Panc1 (cell line): ENCODE data around the gene PRODH. TPM values are rescaled to one million over a fixed set of nuclear protein-coding genes. Genes with fewer than 3 reads are reported as not detected.
"Not testable (repeated sequence)": the region's sequence is repeated elsewhere in the genome, so short reads cannot be mapped to it uniquely, and the experiment has no call there.

Experiments
- ATAC-seq: fragments of 200-7000 bp; cut with Tn5 transposase; 2 replicates; pipeline ENCODE4 v1.9.1; 2020; ENCODE audit warnings: mild to moderate bottlenecking, moderate library complexity
- BruUV-seq: library from RNA; stranded (reverse); fragments of 400-500 nt; replicated peaks from 2 replicates; lab custom pipeline; 2021; lab: Mats Ljungman, UMichigan
- CTCF ChIA-PET: fragments of 300-600 bp; sonication (Branson Sonifier 250); formaldehyde crosslinking; loops from one replicate; lab custom pipeline; 2022; ENCODE audit warnings: antibody characterized with exemption; lab: Charles Lee
- POLR2A ChIA-PET: fragments of 300-600 bp; sonication (Branson Sonifier 250); formaldehyde crosslinking; loops from one replicate; lab custom pipeline; 2022; ENCODE audit warnings: antibody characterized with exemption; lab: Charles Lee
- DNase-seq: peaks from one replicate; pipeline ENCODE4 v3.0.0-alpha.2; 2010; ENCODE audit warnings: low read depth, low spot score
- H3K27ac ChIP-seq: 2 replicates; pipeline ENCODE4 v1.5.1; 2011; ENCODE audit warnings: mild to moderate bottlenecking, low read length, inconsistent platforms
- H3K27me3 ChIP-seq: fragments of 200-500 bp; sonication (Bioruptor generic); 2 replicates; pipeline ENCODE4 v1.6.0; 2014; ENCODE audit warnings: low read length, inconsistent platforms; ENCODE audit not compliant: control insufficient read depth, insufficient read depth
- H3K36me3 ChIP-seq: fragments of 200-500 bp; sonication (Bioruptor generic); 2 replicates; pipeline ENCODE4 v1.5.1; 2014; ENCODE audit warnings: inconsistent platforms, mild to moderate bottlenecking, low read length, moderate library complexity; ENCODE audit not compliant: control insufficient read depth, insufficient read depth
- H3K4me1 ChIP-seq: 2 replicates; pipeline ENCODE4 v1.5.1; 2011; ENCODE audit warnings: inconsistent platforms, mild to moderate bottlenecking, low read length, moderate library complexity; ENCODE audit not compliant: control insufficient read depth, insufficient read depth
- H3K4me3 ChIP-seq, 2 experiments: 2 replicates each; pipeline ENCODE4 v1.5.1; 2011 to 2012; ENCODE audit warnings: low read depth in 2 of 2, low read length in 2 of 2, mild to moderate bottlenecking in 2 of 2, inconsistent platforms in 1 of 2, moderate library complexity in 1 of 2
- H3K9me3 ChIP-seq: fragments of 200-500 bp; sonication (Bioruptor generic); 2 replicates; pipeline ENCODE4 v1.5.1; 2014; ENCODE audit warnings: low read depth, mild to moderate bottlenecking, inconsistent platforms, low read length, moderate library complexity; ENCODE audit not compliant: control insufficient read depth, insufficient read depth
- POLR2AphosphoS5 ChIP-seq: IDR thresholded peaks from 2 replicates; pipeline ENCODE4 v1.6.1; 2012; ENCODE audit warnings: mild to moderate bottlenecking, low read depth, low read length, moderate library complexity
- SIN3A ChIP-seq: IDR thresholded peaks from 2 replicates; pipeline ENCODE4 v1.6.1; 2012; ENCODE audit warnings: low read depth, mild to moderate bottlenecking, low read length, moderate library complexity, borderline replicate concordance; ENCODE audit not compliant: insufficient read depth
- TCF7L2 ChIP-seq: IDR thresholded peaks from 2 replicates; pipeline ENCODE4 v1.6.1; 2011; ENCODE audit warnings: mild to moderate bottlenecking, low read depth, low read length, inconsistent platforms
- in situ Hi-C: cut with HindIII; loops from 2 replicates; pipeline ENCODE4 v1.10.0; 2016; ENCODE audit warnings: low sequenced_read_pairs, low pct_unique_long_range_greater_than_20kb
- intact Hi-C: fragments of 100-400 bp; cut with micrococcal nuclease; formaldehyde crosslinking; loops from one replicate; pipeline ENCODE4 v1.10.0; 2022; ENCODE audit not compliant: unreplicated experiment
- total RNA-seq: library from RNA; stranded (reverse); gene quantifications from one replicate; pipeline ENCODE4 v1.2.1, GENCODE V29; 2021; ENCODE audit not compliant: unreplicated experiment
- TF ChIP-seq, protein P1 (sequence below): fragments of 450-650 bp; IDR thresholded peaks from 2 replicates; pipeline ENCODE4 v1.5.1; 2017; ENCODE audit warnings: mild to moderate bottlenecking
- TF ChIP-seq, protein P2 (sequence below), 2 experiments: IDR thresholded peaks; 2 replicates each; pipeline ENCODE4 v1.6.1; 2011 to 2012; ENCODE audit warnings: low read depth in 2 of 2, control low read depth in 1 of 2, low read length in 1 of 2, mild to moderate bottlenecking in 1 of 2, moderate library complexity in 1 of 2; ENCODE audit not compliant: insufficient read depth in 1 of 2

Gene PRODH
- total RNA-seq, 1 experiment from 2014 or later: 1.4 TPM

DNA sequence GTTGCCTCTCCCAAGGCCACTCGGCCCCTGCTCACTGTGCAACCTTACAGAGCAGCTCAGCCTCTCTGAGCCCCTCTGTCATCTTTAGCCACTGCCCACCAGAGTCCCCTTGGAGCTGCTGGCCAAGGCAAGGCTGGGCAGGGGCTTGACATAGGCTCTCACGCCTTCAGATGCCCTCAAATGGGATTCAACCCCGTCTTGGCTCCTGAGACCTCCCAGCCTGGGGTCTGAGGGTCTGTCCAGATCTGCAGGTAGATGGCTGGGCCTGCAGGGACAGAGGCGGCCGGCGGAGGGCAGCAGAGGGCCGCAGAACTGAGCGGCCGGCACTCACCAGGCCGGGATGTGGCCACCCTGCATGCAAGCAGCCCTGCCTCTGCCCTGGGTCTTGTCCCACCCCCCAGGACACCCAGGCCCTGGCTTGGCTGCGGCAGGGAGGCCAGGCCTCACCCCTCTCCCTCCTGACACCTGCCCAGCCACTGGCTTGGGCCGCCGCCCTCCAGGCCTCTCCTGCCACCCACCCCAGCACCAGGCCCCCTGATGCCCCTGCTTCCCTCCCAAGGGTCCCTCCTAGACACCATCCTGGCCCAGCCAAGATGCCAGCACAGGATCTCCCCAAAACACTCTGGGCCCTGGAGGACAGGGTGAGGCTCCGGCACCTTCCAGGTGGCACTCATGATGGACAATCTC lies 18.4 kb upstream of the PRODH start:
- BruUV-seq, H3K9me3 ChIP-seq, POLR2A ChIA-PET, intact Hi-C loops, H3K4me3 ChIP-seq, H3K27ac ChIP-seq, in situ Hi-C loops, H3K36me3 ChIP-seq, H3K4me1 ChIP-seq, CTCF ChIA-PET, H3K27me3 ChIP-seq: not testable (repeated sequence)
- ATAC-seq: peak; percentile 92
- TF ChIP-seq, protein P1, sequence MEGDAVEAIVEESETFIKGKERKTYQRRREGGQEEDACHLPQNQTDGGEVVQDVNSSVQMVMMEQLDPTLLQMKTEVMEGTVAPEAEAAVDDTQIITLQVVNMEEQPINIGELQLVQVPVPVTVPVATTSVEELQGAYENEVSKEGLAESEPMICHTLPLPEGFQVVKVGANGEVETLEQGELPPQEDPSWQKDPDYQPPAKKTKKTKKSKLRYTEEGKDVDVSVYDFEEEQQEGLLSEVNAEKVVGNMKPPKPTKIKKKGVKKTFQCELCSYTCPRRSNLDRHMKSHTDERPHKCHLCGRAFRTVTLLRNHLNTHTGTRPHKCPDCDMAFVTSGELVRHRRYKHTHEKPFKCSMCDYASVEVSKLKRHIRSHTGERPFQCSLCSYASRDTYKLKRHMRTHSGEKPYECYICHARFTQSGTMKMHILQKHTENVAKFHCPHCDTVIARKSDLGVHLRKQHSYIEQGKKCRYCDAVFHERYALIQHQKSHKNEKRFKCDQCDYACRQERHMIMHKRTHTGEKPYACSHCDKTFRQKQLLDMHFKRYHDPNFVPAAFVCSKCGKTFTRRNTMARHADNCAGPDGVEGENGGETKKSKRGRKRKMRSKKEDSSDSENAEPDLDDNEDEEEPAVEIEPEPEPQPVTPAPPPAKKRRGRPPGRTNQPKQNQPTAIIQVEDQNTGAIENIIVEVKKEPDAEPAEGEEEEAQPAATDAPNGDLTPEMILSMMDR: peak; percentile 64
- DNase-seq: peak; percentile 12

DNA sequence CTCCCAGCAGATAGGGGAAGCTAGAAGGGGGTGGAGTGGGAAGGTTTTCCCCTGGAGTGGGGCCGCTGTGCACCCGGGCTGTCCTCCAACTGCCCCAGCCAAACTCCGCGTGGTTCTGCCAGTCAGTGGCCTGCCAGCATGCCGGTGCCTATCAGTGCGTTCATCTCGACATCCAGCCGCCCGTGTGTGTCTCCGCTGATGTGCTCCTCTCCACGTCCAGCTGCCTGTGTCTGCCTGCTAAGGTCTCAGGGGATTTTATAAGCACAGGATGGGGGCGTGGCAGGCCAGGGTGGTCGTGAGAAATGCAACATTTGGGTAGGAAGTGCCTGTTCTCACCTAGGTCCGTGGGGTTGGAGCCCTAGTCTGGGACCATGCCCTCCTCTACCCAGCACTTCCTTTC lies 17.0 kb upstream of the PRODH start:
- H3K9me3 ChIP-seq, POLR2A ChIA-PET, H3K4me3 ChIP-seq, H3K4me1 ChIP-seq, intact Hi-C loops, BruUV-seq, H3K27ac ChIP-seq, ATAC-seq, H3K36me3 ChIP-seq, in situ Hi-C loops, DNase-seq, H3K27me3 ChIP-seq, CTCF ChIA-PET: not testable (repeated sequence)

DNA sequence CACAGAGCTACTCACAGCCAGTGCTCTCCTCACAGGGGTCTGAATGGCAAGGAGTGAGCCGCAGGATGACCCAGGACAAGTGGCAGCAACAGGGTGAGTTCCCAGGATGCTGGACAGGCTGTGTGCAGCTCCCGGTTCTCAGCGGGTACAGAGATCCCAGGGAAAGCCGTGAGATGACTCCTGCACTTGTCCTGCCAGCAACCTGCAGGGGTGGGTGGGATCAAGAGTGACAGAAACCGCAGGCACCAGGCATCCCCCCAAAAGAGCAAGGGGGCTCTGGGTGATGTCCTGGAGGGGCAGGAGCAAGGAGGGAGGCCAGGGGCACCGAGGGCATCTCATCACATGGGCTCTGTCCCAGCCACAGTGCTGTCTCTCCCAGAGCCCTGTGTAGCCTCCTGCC lies 15.9 kb upstream of the PRODH start:
- no peaks in the 10 kb centered on the region for H3K4me1 ChIP-seq
- ChIA-PET POLR2A (no interaction called here), CTCF (no interaction called here)
- H3K27ac ChIP-seq: no peak overlapping the region
- no peaks in the 10 kb centered on the region for H3K9me3 ChIP-seq
- no peaks in the 10 kb centered on the region for H3K27me3 ChIP-seq
- H3K4me3 ChIP-seq: no peak overlapping the region
- in situ Hi-C loops (no loop called here), intact Hi-C loops (no loop called here)
- TF ChIP-seq, protein P2, sequence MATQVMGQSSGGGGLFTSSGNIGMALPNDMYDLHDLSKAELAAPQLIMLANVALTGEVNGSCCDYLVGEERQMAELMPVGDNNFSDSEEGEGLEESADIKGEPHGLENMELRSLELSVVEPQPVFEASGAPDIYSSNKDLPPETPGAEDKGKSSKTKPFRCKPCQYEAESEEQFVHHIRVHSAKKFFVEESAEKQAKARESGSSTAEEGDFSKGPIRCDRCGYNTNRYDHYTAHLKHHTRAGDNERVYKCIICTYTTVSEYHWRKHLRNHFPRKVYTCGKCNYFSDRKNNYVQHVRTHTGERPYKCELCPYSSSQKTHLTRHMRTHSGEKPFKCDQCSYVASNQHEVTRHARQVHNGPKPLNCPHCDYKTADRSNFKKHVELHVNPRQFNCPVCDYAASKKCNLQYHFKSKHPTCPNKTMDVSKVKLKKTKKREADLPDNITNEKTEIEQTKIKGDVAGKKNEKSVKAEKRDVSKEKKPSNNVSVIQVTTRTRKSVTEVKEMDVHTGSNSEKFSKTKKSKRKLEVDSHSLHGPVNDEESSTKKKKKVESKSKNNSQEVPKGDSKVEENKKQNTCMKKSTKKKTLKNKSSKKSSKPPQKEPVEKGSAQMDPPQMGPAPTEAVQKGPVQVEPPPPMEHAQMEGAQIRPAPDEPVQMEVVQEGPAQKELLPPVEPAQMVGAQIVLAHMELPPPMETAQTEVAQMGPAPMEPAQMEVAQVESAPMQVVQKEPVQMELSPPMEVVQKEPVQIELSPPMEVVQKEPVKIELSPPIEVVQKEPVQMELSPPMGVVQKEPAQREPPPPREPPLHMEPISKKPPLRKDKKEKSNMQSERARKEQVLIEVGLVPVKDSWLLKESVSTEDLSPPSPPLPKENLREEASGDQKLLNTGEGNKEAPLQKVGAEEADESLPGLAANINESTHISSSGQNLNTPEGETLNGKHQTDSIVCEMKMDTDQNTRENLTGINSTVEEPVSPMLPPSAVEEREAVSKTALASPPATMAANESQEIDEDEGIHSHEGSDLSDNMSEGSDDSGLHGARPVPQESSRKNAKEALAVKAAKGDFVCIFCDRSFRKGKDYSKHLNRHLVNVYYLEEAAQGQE (IDR thresholded peaks at IDR 0.05; ENCODE audit: insufficient read depth in 1 of 2, low read depth in 2 of 2, low read length in 1 of 2): no peak
- TF ChIP-seq TCF7L2 (no peak), SIN3A (no peak), POLR2AphosphoS5 (no peak)
- TF ChIP-seq, protein P1: no peak
- no peak for DNase-seq
- no TSS peak for BruUV-seq
- no peak for ATAC-seq
- no peaks in the 10 kb centered on the region for H3K36me3 ChIP-seq
